ENCODE data around the gene FUZ.

GRCh38 chr19:49829200-49829599, 16.1 kb upstream of the FUZ start:
- TF ChIP-seq CTCF (IDR thresholded peaks at IDR 0.05) = no peak
- no peak for TF ChIP-seq POLR2A (IDR thresholded peaks at IDR 0.05)
- no peak for TF ChIP-seq EP300 (IDR thresholded peaks at IDR 0.05)
